ENCODE results near the gene OVCA2.

The OVCA2 gene

DNA sequence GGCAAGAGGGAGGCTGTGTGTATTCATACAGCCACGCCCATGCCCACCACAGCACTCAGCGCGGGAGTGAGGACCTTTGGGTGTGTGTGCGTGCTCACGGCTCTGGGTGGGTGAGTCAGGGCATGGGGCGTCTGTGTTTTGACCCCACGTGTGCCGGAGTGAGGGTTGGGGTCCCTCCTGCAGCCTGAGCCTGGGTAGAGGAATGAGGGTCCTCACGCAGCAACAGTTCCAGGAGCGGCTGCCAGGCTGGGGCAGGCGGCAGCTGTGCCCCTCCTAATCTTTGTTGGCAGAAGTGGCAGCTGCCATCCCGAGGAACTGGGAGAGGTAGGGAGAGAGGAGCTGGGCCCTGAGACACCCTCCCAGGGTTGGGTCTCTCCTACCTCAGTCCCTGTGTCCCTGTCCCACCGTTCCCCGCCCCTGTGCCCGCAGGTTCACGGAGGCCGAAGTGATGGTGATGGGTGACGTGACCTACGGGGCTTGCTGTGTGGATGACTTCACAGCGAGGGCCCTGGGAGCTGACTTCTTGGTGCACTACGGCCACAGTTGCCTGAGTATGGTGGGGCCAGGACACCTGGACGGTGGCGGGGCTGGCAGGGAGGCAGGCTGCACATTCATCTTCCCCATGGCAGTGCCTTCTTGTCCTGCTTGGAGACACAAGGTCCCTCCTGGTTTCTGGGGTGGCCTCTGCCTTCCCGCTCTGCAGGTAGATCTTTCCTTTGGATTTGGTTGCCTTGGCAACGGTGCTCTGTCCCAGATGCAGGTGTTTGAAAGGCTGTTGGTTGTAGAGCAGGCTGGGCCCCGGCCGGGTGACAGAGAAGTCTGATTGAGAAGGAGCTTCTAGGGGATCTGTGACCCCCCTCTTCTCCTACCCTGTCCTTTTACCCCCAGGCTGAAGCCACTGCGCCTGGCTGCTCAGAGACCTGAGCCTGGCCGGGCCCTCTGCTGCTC, 6.0 kb upstream of the OVCA2 start:
- peaks cover 15% of the 10 kb centered on the region for H3K79me2 ChIP-seq (ENCODE audit: insufficient read depth, low read length)
- H2AFZ ChIP-seq (ENCODE audit: low read depth, low read length): no peak overlapping the region
- TF ChIP-seq, protein P1, sequence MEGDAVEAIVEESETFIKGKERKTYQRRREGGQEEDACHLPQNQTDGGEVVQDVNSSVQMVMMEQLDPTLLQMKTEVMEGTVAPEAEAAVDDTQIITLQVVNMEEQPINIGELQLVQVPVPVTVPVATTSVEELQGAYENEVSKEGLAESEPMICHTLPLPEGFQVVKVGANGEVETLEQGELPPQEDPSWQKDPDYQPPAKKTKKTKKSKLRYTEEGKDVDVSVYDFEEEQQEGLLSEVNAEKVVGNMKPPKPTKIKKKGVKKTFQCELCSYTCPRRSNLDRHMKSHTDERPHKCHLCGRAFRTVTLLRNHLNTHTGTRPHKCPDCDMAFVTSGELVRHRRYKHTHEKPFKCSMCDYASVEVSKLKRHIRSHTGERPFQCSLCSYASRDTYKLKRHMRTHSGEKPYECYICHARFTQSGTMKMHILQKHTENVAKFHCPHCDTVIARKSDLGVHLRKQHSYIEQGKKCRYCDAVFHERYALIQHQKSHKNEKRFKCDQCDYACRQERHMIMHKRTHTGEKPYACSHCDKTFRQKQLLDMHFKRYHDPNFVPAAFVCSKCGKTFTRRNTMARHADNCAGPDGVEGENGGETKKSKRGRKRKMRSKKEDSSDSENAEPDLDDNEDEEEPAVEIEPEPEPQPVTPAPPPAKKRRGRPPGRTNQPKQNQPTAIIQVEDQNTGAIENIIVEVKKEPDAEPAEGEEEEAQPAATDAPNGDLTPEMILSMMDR (IDR thresholded peaks at IDR 0.05; ENCODE audit: borderline replicate concordance, extremely low read depth, low read length, poor library complexity, severe bottlenecking): no peak
- TF ChIP-seq EZH2 (IDR thresholded peaks at IDR 0.05; ENCODE audit: borderline replicate concordance, low read depth, low read length, severe bottlenecking): no peak
- DNase-seq (no peak), ATAC-seq (ENCODE audit: insufficient read depth, low read depth) (no peak)
- H3K27ac ChIP-seq (ENCODE audit: low read length): no peak overlapping the region
- peaks cover 13% of the 10 kb centered on the region; the same call in 1 of the 2 replicates for H4K20me1 ChIP-seq (ENCODE audit: insufficient read depth, low read length)
- H3K4me3 ChIP-seq (ENCODE audit: low read depth in 1 of 2, low read length in 2 of 2): no peak overlapping the region
- H3K36me3 ChIP-seq (ENCODE audit: insufficient read depth, low read length): peaks cover 52% of the 10 kb centered on the region
- no peak overlapping the region for H3K9ac ChIP-seq (ENCODE audit: low read depth, low read length)
- no peak overlapping the region for H3K4me2 ChIP-seq (ENCODE audit: insufficient read depth, low read length)
- peaks cover 17% of the 10 kb centered on the region for H3K4me1 ChIP-seq (ENCODE audit: insufficient read depth, low read length)
- H3K27me3 ChIP-seq (ENCODE audit: insufficient read depth, low read length, poor library complexity): no peaks in the 10 kb centered on the region
- H3K9me3 ChIP-seq (ENCODE audit: insufficient read depth, low read length, severe bottlenecking): no peaks in the 10 kb centered on the region

DNA sequence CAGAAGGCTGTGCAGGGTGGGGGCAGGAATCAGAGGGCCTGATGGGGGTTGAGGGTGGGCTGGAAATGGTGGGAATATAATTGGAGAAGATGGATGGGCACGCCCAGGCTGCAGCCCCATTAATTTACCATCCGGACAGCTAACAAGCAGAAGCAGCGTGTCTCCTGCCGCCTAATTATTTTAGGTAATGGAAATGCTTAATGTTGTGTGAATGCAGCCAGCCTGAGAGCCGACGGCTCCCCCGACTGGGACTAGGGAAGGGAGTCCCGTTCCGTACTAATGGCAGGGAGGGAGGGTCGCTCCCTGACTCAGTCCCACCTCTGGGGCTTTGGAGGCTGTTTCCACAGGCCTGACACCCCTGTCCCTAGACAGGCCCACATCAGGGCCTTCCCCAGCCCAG, 4.7 kb upstream of the OVCA2 start:
- Histone ChIP-seq H3K79me2 (ENCODE audit: insufficient read depth, low read length) (peaks cover 3% of the 10 kb centered on the region), H3K4me2 (ENCODE audit: insufficient read depth, low read length) (no peak overlapping the region), H3K27me3 (ENCODE audit: insufficient read depth, low read length, poor library complexity) (no peaks in the 10 kb centered on the region), H3K4me1 (ENCODE audit: insufficient read depth, low read length) (peaks cover 10% of the 10 kb centered on the region), H3K27ac (ENCODE audit: low read length) (no peak overlapping the region), H4K20me1 (ENCODE audit: insufficient read depth, low read length) (peaks cover 13% of the 10 kb centered on the region; the same call in 1 of the 2 replicates), H3K4me3 (ENCODE audit: low read depth in 1 of 2, low read length in 2 of 2) (no peak overlapping the region), H2AFZ (ENCODE audit: low read depth, low read length) (no peak overlapping the region), H3K9ac (ENCODE audit: low read depth, low read length) (no peak overlapping the region), H3K9me3 (ENCODE audit: insufficient read depth, low read length, severe bottlenecking) (no peaks in the 10 kb centered on the region), H3K36me3 (ENCODE audit: insufficient read depth, low read length) (peaks cover 58% of the 10 kb centered on the region)
- no peak for DNase-seq
- TF ChIP-seq EZH2 (IDR thresholded peaks at IDR 0.05; ENCODE audit: borderline replicate concordance, low read depth, low read length, severe bottlenecking): no peak
- TF ChIP-seq, protein P1 (IDR thresholded peaks at IDR 0.05; ENCODE audit: borderline replicate concordance, extremely low read depth, low read length, poor library complexity, severe bottlenecking): no peak
- ATAC-seq (ENCODE audit: insufficient read depth, low read depth): no peak

DNA sequence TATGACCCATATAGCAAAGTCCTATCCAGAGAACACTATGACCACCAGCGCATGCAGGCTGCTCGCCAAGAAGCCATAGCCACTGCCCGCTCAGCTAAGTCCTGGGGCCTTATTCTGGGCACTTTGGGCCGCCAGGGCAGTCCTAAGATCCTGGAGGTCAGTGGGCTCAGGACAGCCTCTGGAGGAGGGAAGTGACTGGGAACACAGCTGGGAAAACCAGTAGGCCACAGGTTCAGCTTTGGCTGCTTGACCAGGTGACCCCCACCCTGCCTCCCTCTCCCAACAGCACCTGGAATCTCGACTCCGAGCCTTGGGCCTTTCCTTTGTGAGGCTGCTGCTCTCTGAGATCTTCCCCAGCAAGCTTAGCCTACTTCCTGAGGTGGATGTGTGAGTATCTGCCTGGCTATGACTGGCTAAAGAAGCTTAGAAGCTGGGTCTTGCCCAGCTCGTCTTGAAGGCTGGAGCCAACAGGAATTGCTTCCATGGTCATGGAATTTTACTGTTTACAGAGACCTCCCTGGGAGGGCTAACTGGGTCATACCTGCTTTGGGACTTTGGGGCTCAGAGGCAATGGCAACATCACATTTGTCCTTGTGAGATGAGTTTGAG, 1.5 kb upstream of the OVCA2 start:
- DNase-seq (no peak), ATAC-seq (ENCODE audit: insufficient read depth, low read depth) (no peak)
- Histone ChIP-seq H3K27ac (ENCODE audit: low read length) (no peak overlapping the region), H3K4me2 (ENCODE audit: insufficient read depth, low read length) (no peak overlapping the region), H3K4me1 (ENCODE audit: insufficient read depth, low read length) (peaks cover 21% of the 10 kb centered on the region), H3K9ac (ENCODE audit: low read depth, low read length) (no peak overlapping the region), H3K27me3 (ENCODE audit: insufficient read depth, low read length, poor library complexity) (no peaks in the 10 kb centered on the region), H3K4me3 (ENCODE audit: low read depth in 1 of 2, low read length in 2 of 2) (no peak overlapping the region), H2AFZ (ENCODE audit: low read depth, low read length) (no peak overlapping the region), H3K9me3 (ENCODE audit: insufficient read depth, low read length, severe bottlenecking) (no peaks in the 10 kb centered on the region), H3K36me3 (ENCODE audit: insufficient read depth, low read length) (peaks cover 73% of the 10 kb centered on the region), H3K79me2 (ENCODE audit: insufficient read depth, low read length) (peaks cover 18% of the 10 kb centered on the region), H4K20me1 (ENCODE audit: insufficient read depth, low read length) (peaks cover 15% of the 10 kb centered on the region; the same call in 1 of the 2 replicates)
- TF ChIP-seq EZH2 (IDR thresholded peaks at IDR 0.05; ENCODE audit: borderline replicate concordance, low read depth, low read length, severe bottlenecking): no peak
- TF ChIP-seq, protein P1 (IDR thresholded peaks at IDR 0.05; ENCODE audit: borderline replicate concordance, extremely low read depth, low read length, poor library complexity, severe bottlenecking): no peak

Measured in DND-41 (cell line).